Muscle of leg (tissue), 11 donors: ENCODE measurements around the gene PLA2G4B. TPM values are rescaled to one million over a fixed set of nuclear protein-coding genes. Genes with fewer than 3 reads are reported as not detected.

Source experiments
- DNase-seq: peaks from one replicate; pipeline ENCODE4 v3.0.0; 2013
- H3K27ac ChIP-seq: one replicate; pipeline ENCODE4 v1.5.1; 2013; ENCODE audit warnings: mild to moderate bottlenecking, low read length, control low read depth
- H3K27me3 ChIP-seq: one replicate; pipeline ENCODE4 v1.6.1; 2013; ENCODE audit warnings: low read length; ENCODE audit not compliant: control insufficient read depth, insufficient read depth
- H3K36me3 ChIP-seq: one replicate; pipeline ENCODE4 v1.6.1; 2013; ENCODE audit warnings: low read length; ENCODE audit not compliant: control insufficient read depth, insufficient read depth
- H3K4me1 ChIP-seq: one replicate; pipeline ENCODE4 v1.6.1; 2013; ENCODE audit warnings: low read length; ENCODE audit not compliant: control insufficient read depth, insufficient read depth
- H3K4me3 ChIP-seq: one replicate; pipeline ENCODE4 v1.5.1; 2013; ENCODE audit warnings: low read length, control low read depth
- H3K9me3 ChIP-seq: replicated peaks from 2 replicates; pipeline ENCODE4 v1.6.1; 2013; ENCODE audit warnings: low read depth, low read length; ENCODE audit not compliant: control insufficient read depth
- WGBS: methylation state at CpG from one replicate; pipeline ENCODE4 v1.1.5; 2013; ENCODE audit warnings: missing lambda C conversion rate; ENCODE audit not compliant: insufficient coverage; 5-methylcytosine and 5-hydroxymethylcytosine counted together
- polyA plus RNA-seq, 8 donors: library from polyadenylated mRNA; unstranded; fragments of 120-200 nt; gene quantifications; one replicate each; pipeline versions ENCODE4 v1.2.1 to v1.2.3, GENCODE V29; 2013; ENCODE audit warnings: inconsistent platforms in 1 of 8, low replicate concordance in 1 of 8; ENCODE audit not compliant: insufficient read length in 8 of 8, insufficient read depth in 1 of 8
- total RNA-seq: library from RNA; stranded (reverse); fragments of 120-200 nt; gene quantifications from one replicate; pipeline ENCODE4 v1.2.4, GENCODE V29; 2013

The PLA2G4B gene
- total and polyA plus RNA-seq, 9 donors, result 3.4 to 11.7 (median 7.2) TPM

DNA sequence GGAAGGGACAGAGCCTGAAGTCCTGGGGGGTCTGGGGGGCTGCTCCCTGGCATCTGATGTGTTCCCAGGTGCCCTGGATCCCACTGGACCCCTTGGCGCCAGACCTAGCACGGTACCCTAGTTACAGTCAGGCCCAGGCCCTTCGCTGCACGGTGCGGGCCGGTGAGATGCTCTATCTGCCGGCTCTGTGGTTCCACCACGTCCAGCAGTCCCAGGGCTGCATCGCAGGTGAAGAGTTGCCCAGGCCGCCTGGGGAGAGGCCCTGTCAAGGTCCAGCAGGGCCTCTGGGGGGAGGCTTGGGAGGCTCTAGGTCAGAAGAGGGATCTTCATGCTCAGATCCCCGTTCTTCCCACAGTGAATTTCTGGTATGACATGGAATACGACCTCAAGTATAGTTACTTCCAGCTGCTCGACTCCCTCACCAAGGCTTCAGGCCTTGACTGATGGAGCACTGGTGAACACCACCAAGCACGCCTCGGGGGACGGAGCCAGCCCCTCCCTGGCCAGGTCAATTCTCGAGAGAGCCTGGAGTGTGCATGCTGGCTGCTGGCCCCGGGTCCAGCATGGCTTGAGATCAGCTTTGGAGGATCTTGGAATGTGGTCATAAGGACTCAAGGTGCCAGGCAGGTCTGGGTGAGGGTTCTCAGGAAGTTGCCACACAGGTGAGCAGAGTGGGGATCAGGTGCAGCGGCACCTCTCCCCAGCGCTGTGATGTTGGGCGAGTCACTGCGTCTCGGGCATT, 1.8 kb upstream of the PLA2G4B start:
- Histone ChIP-seq H3K9me3 (no peaks in the 10 kb centered on the region), H3K27me3 (no peaks in the 10 kb centered on the region), H3K36me3 (peaks cover 59% of the 10 kb centered on the region), H3K4me1 (peaks cover 41% of the 10 kb centered on the region), H3K27ac (no peak overlapping the region), H3K4me3 (no peak overlapping the region)
- no peak for DNase-seq
- 95% methylated on average over 22 of the region's 23 CpGs for WGBS

DNA sequence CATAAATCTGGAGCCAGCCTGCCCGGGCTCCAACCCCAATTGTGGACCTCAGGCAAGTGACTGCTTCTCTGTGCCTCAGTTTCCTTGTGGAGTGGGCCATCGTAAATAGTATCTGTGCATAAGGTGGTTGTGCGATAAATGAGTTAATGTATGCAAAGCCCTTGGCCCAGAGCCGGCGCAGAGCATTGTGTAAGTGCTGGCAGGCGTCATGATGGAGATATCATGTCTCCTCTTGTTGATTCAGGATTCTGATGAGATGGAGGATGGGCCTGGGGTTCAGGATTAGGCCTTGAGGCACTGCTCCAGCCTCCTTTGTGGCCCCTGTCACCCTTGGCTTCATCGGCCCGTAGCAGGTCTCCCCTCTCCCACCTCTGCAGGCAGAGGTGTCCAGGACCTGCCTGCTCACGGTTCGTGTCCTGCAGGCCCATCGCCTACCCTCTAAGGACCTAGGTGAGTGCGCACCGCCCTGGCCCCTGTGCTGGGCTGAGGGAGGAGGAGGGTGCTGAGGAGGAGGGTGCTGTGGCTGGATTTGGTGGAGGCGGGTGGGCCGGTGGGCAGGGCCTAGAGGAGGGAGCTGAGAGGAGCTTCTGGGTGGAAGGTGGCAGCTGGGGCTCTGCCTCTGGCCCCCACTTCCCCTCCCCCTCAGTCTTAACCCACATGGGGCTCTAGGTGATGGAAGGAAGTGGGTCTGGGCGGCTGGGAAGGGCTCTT, 1.3 kb downstream of the PLA2G4B start:
- peaks cover 67% of the 10 kb centered on the region for H3K36me3 ChIP-seq
- 74% methylated on average over 8 of the region's 16 CpGs for WGBS

DNA sequence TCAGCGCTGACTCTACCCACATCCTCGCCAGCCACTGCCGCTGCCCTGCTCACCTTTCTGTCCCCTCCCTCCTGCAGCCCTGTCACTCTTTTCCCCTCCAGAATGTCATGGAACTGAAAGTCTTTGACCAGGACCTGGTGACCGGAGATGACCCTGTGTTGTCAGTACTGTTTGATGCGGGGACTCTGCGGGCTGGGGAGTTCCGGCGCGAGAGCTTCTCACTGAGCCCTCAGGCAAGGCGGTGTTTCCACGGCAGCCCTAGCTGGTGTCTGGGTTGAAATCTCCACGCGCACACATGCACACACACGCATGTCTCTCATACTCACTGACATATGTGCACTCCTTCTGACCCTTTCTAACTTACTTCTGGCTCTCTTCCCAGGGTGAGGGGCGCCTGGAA, 2.0 kb downstream of the PLA2G4B start:
- H3K4me3 ChIP-seq, result no peak overlapping the region
- peaks cover 40% of the 10 kb centered on the region for H3K4me1 ChIP-seq
- peaks cover 68% of the 10 kb centered on the region for H3K36me3 ChIP-seq
- no peak overlapping the region for H3K27ac ChIP-seq
- H3K27me3 ChIP-seq, result no peaks in the 10 kb centered on the region
- DNase-seq, result no peak
- no peaks in the 10 kb centered on the region for H3K9me3 ChIP-seq
- 85% methylated on average over 11 of the region's 15 CpGs for WGBS

More for the DNA sequence above, 1.3 kb downstream of the PLA2G4B start:
- no peak overlapping the region for H3K4me3 ChIP-seq
- no peak overlapping the region for H3K27ac ChIP-seq
- DNase-seq, result no peak
- peaks cover 41% of the 10 kb centered on the region for H3K4me1 ChIP-seq
- H3K27me3 ChIP-seq, result no peaks in the 10 kb centered on the region
- no peaks in the 10 kb centered on the region for H3K9me3 ChIP-seq

DNA sequence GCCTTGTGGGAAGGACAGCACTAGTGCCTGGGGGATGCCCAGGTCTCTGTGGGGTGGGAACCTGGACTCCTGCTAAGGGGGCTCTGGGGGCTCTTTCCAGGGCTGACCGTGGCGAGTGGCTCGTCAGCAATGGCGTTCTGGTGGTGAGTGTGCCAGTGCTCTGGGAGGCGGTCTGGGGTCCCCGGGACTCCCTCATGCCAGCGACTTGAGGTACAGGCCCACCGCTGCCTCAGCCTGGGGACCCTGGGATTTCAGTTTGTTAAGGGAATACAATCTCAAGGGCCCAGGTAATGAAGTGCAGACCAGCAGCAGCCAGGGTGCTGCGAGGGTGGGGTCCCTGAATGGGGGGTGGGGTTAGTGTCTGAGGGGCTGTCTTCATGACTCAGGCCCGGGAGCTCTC, 2.5 kb downstream of the PLA2G4B start:
- H3K4me3 ChIP-seq, result no peak overlapping the region
- no peaks in the 10 kb centered on the region for H3K9me3 ChIP-seq
- no peak for DNase-seq
- H3K27ac ChIP-seq, result no peak overlapping the region
- WGBS, result 81% methylated on average over 9 of the region's 10 CpGs
- peaks cover 36% of the 10 kb centered on the region for H3K4me1 ChIP-seq
- H3K27me3 ChIP-seq, result no peaks in the 10 kb centered on the region
- peaks cover 68% of the 10 kb centered on the region for H3K36me3 ChIP-seq

DNA sequence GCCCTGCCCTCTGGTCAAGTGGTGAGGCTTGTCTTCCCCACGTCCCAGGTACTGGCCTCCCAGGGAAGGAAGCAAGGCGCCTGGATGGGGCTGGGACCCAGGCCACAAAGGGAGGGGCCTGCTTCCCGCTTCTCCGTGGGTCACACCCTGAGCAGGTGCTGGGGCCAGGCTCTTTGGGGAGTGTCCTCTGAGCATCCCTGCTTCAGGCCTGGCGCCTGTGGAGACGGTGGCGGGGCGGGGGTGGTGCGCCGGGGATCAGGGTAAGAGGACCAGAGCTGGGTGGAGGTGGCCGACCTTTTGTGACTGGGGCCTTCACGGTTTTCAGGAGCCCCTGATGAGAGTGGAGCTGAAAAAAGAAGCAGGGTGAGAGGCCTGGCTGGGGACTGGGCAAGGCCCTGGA, 3.6 kb downstream of the PLA2G4B start:
- H3K36me3 ChIP-seq, result peaks cover 68% of the 10 kb centered on the region

DNA sequence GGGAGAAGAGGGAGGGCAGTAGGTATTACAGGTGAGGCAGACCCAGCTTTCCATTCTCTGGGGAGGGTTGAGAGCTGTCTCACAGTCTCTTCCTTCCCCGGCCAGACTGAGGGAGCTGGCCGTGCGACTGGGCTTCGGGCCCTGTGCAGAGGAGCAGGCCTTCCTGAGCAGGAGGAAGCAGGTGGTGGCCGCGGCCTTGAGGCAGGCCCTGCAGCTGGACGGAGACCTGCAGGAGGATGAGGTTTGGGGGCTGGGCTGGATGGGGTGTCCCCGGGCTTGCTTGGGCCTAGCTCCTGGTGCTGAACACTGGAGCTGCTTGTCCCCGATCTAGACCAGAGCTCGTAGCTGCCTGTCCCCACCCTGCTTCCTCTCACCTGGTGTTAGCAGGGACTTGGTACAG, 4.9 kb downstream of the PLA2G4B start:
- no peak for DNase-seq
- peaks cover 13% of the 10 kb centered on the region for H3K4me1 ChIP-seq
- no peak overlapping the region for H3K4me3 ChIP-seq
- no peak overlapping the region for H3K27ac ChIP-seq
- H3K27me3 ChIP-seq, result no peaks in the 10 kb centered on the region
- H3K36me3 ChIP-seq, result peaks cover 80% of the 10 kb centered on the region
- H3K9me3 ChIP-seq, result no peaks in the 10 kb centered on the region
- 78% methylated on average over 4 of the region's 10 CpGs for WGBS

More for the DNA sequence above, 3.6 kb downstream of the PLA2G4B start:
- H3K27me3 ChIP-seq, result no peaks in the 10 kb centered on the region
- no peak overlapping the region for H3K27ac ChIP-seq
- WGBS, result 56% methylated on average over 9 of the region's 12 CpGs
- H3K4me3 ChIP-seq, result no peak overlapping the region
- peaks cover 25% of the 10 kb centered on the region for H3K4me1 ChIP-seq
- DNase-seq, result no peak
- no peaks in the 10 kb centered on the region for H3K9me3 ChIP-seq

DNA sequence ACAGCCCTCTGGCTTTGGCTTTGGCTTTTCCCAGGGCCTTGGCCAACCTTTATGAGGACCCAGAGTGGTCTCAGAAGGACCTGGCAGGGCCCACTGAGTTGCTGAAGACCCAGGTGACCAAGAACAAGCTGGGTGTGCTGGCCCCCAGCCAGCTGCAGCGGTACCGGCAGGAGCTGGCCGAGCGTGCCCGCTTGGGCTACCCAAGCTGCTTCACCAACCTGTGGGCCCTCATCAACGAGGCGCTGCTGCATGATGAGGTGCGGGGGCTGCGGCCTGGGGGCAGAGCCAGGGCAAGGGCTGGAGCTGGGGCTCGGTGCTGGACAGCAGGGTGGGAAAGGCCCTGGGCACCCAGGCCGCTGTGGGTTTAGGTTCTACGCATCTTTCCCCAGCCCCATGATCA, 6.2 kb downstream of the PLA2G4B start:
- Histone ChIP-seq H3K27me3 (no peaks in the 10 kb centered on the region), H3K9me3 (no peaks in the 10 kb centered on the region), H3K4me1 (peaks cover under 1% of the 10 kb centered on the region), H3K36me3 (peaks cover 89% of the 10 kb centered on the region), H3K27ac (no peak overlapping the region), H3K4me3 (no peak overlapping the region)
- DNase-seq, result no peak
- whole genome bisulfite sequencing, result 84% methylated on average over 12 of the region's 12 CpGs

DNA sequence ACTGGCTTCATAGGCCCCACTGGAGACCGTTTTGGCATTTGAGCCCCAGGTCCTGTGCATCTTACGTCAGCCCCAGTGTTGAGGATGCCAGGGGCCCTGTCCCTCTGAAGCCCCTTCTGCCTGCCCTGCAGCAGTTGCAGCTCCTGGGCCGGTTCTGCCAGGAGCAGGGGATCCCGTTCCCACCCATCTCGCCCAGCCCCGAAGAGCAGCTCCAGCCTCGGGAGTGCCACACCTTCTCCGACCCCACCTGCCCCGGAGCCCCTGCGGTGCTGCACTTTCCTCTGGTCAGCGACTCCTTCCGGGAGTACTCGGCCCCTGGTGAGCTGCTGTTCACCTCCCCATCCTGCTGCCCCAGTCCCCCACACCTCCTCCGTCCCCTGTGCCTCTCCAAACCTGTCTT, 8.6 kb downstream of the PLA2G4B start:
- H3K27ac ChIP-seq, result no peak overlapping the region
- WGBS, result 82% methylated on average over 14 of the region's 14 CpGs
- peaks cover 3% of the 10 kb centered on the region for H3K27me3 ChIP-seq
- no peak overlapping the region for H3K4me3 ChIP-seq
- H3K9me3 ChIP-seq, result no peaks in the 10 kb centered on the region
- no peaks in the 10 kb centered on the region for H3K4me1 ChIP-seq
- H3K36me3 ChIP-seq, result peaks cover 70% of the 10 kb centered on the region
- no peak for DNase-seq

DNA sequence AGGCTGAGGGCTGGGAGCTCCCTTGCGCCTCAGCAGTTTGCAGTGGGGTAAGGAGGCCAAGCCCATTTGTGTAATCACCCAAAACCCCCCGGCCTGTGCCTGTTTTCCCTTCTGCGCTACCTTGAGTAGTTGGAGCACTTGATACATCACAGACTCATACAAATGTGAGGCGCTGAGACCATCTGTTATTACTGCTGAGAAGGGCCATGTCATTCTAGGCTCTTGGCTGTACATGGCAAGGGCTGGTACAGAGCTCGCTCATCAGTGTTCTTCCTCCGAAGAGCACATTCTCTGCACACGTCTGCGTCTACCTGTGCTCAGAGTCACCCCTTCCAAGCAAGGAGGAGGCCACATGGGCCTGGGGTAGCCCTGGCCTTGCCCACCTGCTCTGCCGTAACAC, 9.3 kb downstream of the PLA2G4B start:
- no peak for DNase-seq
- Histone ChIP-seq H3K27me3 (peaks cover 3% of the 10 kb centered on the region), H3K9me3 (no peaks in the 10 kb centered on the region), H3K36me3 (peaks cover 64% of the 10 kb centered on the region), H3K4me3 (no peak overlapping the region), H3K4me1 (peaks cover 2% of the 10 kb centered on the region), H3K27ac (no peak overlapping the region)
- WGBS, result 91% methylated on average over 7 of the region's 9 CpGs

DNA sequence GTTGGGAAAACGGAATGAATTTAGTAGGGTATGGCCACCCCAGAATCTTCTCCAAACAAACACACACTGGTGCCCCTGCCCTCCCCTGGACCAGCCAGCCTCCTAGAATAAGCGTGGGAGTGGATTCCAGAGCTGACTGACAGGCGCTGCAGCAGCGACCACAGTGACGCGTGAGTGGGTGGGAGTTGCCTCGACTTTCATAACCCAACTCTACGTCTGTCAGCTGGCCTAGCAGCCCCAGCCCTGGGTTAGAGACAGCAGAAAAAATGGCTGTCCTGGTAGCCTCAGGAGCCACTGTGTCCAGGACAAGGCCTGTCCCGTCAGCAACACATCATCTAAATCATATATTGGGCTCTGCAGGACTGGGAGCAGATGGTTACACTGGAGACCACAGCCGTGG, 10.0 kb downstream of the PLA2G4B start:
- 64% methylated on average over 3 of the region's 10 CpGs for WGBS

More for the DNA sequence above, 10.0 kb downstream of the PLA2G4B start:
- Histone ChIP-seq H3K36me3 (peaks cover 58% of the 10 kb centered on the region), H3K27me3 (peaks cover 3% of the 10 kb centered on the region), H3K9me3 (no peaks in the 10 kb centered on the region), H3K4me3 (no peak overlapping the region), H3K27ac (no peak overlapping the region), H3K4me1 (peaks cover 8% of the 10 kb centered on the region)
- DNase-seq, result no peak
